Ascending aorta (tissue), 2 donors: ENCODE data around the gene ERN1. TPM values are rescaled to one million over a fixed set of nuclear protein-coding genes. Genes with fewer than 3 reads are reported as not detected.

Experiments
- DNase-seq, 2 donors: peaks; one replicate each; pipeline ENCODE4 v3.0.0-alpha.2; 2019; ENCODE audit warnings: low spot score in 2 of 2
- H3K27ac ChIP-seq, 2 donors: fragments of 200-600 bp; sonication (generic); one replicate each; pipeline ENCODE4 v1.5.1; 2016 to 2017; ENCODE audit warnings: mild to moderate bottlenecking in 1 of 2
- H3K27me3 ChIP-seq: fragments of 200-600 bp; sonication (generic); one replicate; pipeline ENCODE4 v1.5.1; 2017
- H3K36me3 ChIP-seq, 2 donors: fragments of 200-600 bp; sonication (generic); one replicate each; pipeline ENCODE4 v1.5.1; 2016
- H3K4me1 ChIP-seq, 2 donors: fragments of 200-600 bp; sonication (generic); one replicate each; pipeline ENCODE4 v1.5.1; 2016 to 2017; ENCODE audit warnings: mild to moderate bottlenecking in 1 of 2
- H3K4me3 ChIP-seq, 2 donors: fragments of 200-600 bp; sonication (generic); one replicate each; pipeline ENCODE4 v1.5.1; 2016 to 2017; ENCODE audit warnings: mild to moderate bottlenecking in 1 of 2
- H3K9me3 ChIP-seq, 2 donors: fragments of 200-600 bp; sonication (generic); one replicate each; pipeline ENCODE4 v1.5.1; 2016
- CTCF ChIP-seq, 3 experiments: fragments of 200-600 bp in 2 of 3; fragments of 450-650 bp in 1 of 3; sonication (generic) in 2 of 3; IDR thresholded peaks; one replicate each; pipeline ENCODE4 v1.5.1; 2016 to 2019; ENCODE audit warnings: antibody characterized with exemption in 3 of 3, mild to moderate bottlenecking in 1 of 3, moderate library complexity in 1 of 3
- intact Hi-C: fragments of 100-400 bp; cut with DNase I; formaldehyde crosslinking; loops from one replicate; pipeline ENCODE4 v1.15.1; 2023
- total RNA-seq: library from RNA; depleted of rRNA; stranded (reverse); fragments of >200 nt; gene quantifications from one replicate; pipeline ENCODE4 v1.1.0, GENCODE V29; 2016

The ERN1 gene
- total RNA-seq, 1 donor from 2014 or later = 26.5 TPM

GRCh38 chr17:64161380-64162176 is 31.6 kb upstream of the ERN1 start:
- Histone ChIP-seq H3K27me3 (no peaks in the 10 kb centered on the region), H3K4me3 (no peak overlapping the region), H3K27ac (no peak overlapping the region), H3K9me3 (no peaks in the 10 kb centered on the region), H3K4me1 (peaks cover 2% of the 10 kb centered on the region in 2 donors), H3K36me3 (peaks cover 0 to 2% of the 10 kb centered on the region in 2 donors)
- DNase-seq = no peak
- no peak for TF ChIP-seq CTCF (IDR thresholded peaks at IDR 0.05)
- intact Hi-C loops = no loop called here

- TF ChIP-seq CTCF (IDR thresholded peaks at IDR 0.05) = no peak
- H3K36me3 ChIP-seq = peaks cover 0 to 2% of the 10 kb centered on the region in 2 donors
- H3K4me3 ChIP-seq = no peak overlapping the region
- intact Hi-C loops = no loop called here
- DNase-seq = no peak
- no peaks in the 10 kb centered on the region for H3K27me3 ChIP-seq
- peaks cover 13 to 14% of the 10 kb centered on the region in 2 donors for H3K4me1 ChIP-seq
- no peaks in the 10 kb centered on the region for H3K9me3 ChIP-seq
- H3K27ac ChIP-seq = no peak overlapping the region
Measured at GRCh38 chr17:64160378-64160777, 30.4 kb upstream of the ERN1 start.

- no peak overlapping the region for H3K4me3 ChIP-seq
- no peaks in the 10 kb centered on the region for H3K9me3 ChIP-seq
- no peak for TF ChIP-seq CTCF (IDR thresholded peaks at IDR 0.05)
- H3K4me1 ChIP-seq = peaks cover 13 to 18% of the 10 kb centered on the region in 2 donors
- intact Hi-C loops = no loop called here
- no peak for DNase-seq
- H3K36me3 ChIP-seq = peaks cover 0 to 2% of the 10 kb centered on the region in 2 donors
- no peaks in the 10 kb centered on the region for H3K27me3 ChIP-seq
- no peak overlapping the region for H3K27ac ChIP-seq
Measured at GRCh38 chr17:64158831-64159590, 29.1 kb upstream of the ERN1 start.

- Histone ChIP-seq H3K27ac (no peak overlapping the region), H3K4me3 (no peak overlapping the region), H3K9me3 (no peaks in the 10 kb centered on the region), H3K27me3 (no peaks in the 10 kb centered on the region), H3K4me1 (peaks cover 13 to 18% of the 10 kb centered on the region in 2 donors), H3K36me3 (peaks cover 0 to 2% of the 10 kb centered on the region in 2 donors)
- intact Hi-C loops = no loop called here
- no peak for TF ChIP-seq CTCF (IDR thresholded peaks at IDR 0.05)
- no peak for DNase-seq
Measured at GRCh38 chr17:64158406-64158805, 28.5 kb upstream of the ERN1 start.

- Histone ChIP-seq H3K4me1 (peaks cover 13 to 23% of the 10 kb centered on the region in 2 donors), H3K9me3 (no peaks in the 10 kb centered on the region), H3K4me3 (no peak overlapping the region), H3K27ac (no peak overlapping the region), H3K36me3 (peaks cover 0 to 2% of the 10 kb centered on the region in 2 donors), H3K27me3 (no peaks in the 10 kb centered on the region)
- intact Hi-C loops = no loop called here
- DNase-seq = peak in 1 of 2 donors; percentile 48
- no peak for TF ChIP-seq CTCF (IDR thresholded peaks at IDR 0.05)
Measured at GRCh38 chr17:64157669-64158180, 27.8 kb upstream of the ERN1 start.
